Endothelial cell of umbilical vein (primary cell): ENCODE measurements around the gene CNPY3. TPM values are rescaled to one million over a fixed set of nuclear protein-coding genes. Genes with fewer than 3 reads are reported as not detected.

Source experiments
- BruUV-seq: library from RNA; stranded (reverse); fragments of 400-500 nt; replicated peaks from 2 replicates; lab custom pipeline; 2021; lab: Mats Ljungman, UMichigan
- CTCF ChIA-PET: fragments of 300-600, 350-600 bp; sonication (Branson Sonifier 250); formaldehyde crosslinking; loops from one replicate; lab custom pipeline; 2021; ENCODE audit warnings: antibody characterized with exemption, inconsistent platforms; lab: Charles Lee
- POLR2A ChIA-PET: fragments of 300-600, 350-600 bp; sonication (Branson Sonifier 250); formaldehyde crosslinking; loops from one replicate; lab custom pipeline; 2021; ENCODE audit warnings: antibody characterized with exemption, inconsistent platforms; lab: Charles Lee
- DNase-seq: peaks from one replicate; pipeline ENCODE4 v3.0.0-alpha.2; 2011; ENCODE audit warnings: low read depth, low spot score
- FAIRE-seq: peaks from 2 replicates; lab custom pipeline; 2011; peaks lifted over from hg19 to GRCh38; lab: Jason Lieb, UNC
- H2AFZ ChIP-seq: 2 replicates; pipeline ENCODE4 v1.6.0; 2012; ENCODE audit warnings: low read depth, low read length, control low read depth, inconsistent platforms
- H3K27ac ChIP-seq: 2 replicates; pipeline ENCODE4 v1.5.1; 2011; ENCODE audit warnings: low read depth, mild to moderate bottlenecking, control low read depth, low read length, moderate library complexity; ENCODE audit not compliant: insufficient read depth
- H3K27me3 ChIP-seq, 2 experiments: 2 replicates each; pipeline versions ENCODE4 v1.6.0 to v1.6.1; 2011; ENCODE audit warnings: low read length in 2 of 2, mixed read lengths in 1 of 2; ENCODE audit not compliant: control insufficient read depth in 2 of 2, insufficient read depth in 2 of 2
- H3K36me3 ChIP-seq, 2 experiments: 2 replicates in 1 of 2; 3 replicates in 1 of 2; pipeline ENCODE4 v1.5.1; 2011; ENCODE audit warnings: low read length in 2 of 2, mild to moderate bottlenecking in 1 of 2, moderate library complexity in 1 of 2; ENCODE audit not compliant: control insufficient read depth in 2 of 2, insufficient read depth in 2 of 2; ENCODE audit errors: extremely low read depth in 1 of 2
- H3K4me1 ChIP-seq: 3 replicates; pipeline ENCODE4 v1.5.1; 2011; ENCODE audit warnings: mild to moderate bottlenecking, low read length; ENCODE audit not compliant: control insufficient read depth, insufficient read depth; ENCODE audit errors: extremely low read depth
- H3K4me2 ChIP-seq: 2 replicates; pipeline ENCODE4 v1.6.1; 2011; ENCODE audit warnings: low read length, control low read depth, mixed read lengths; ENCODE audit not compliant: insufficient read depth
- H3K4me3 ChIP-seq, 3 experiments: fragments of 200-600 bp in 1 of 3; sonication (generic), shearing (Covaris generic) in 1 of 3; replicated peaks in 1 of 3; 2 replicates each; pipeline ENCODE4 v1.5.1; 2011 to 2016; ENCODE audit warnings: control low read depth in 3 of 3, low read length in 3 of 3, mild to moderate bottlenecking in 2 of 3, inconsistent platforms in 1 of 3, low read depth in 1 of 3, moderate library complexity in 1 of 3; ENCODE audit not compliant: insufficient read depth in 1 of 3
- H3K79me2 ChIP-seq: 2 replicates; pipeline ENCODE4 v1.6.0; 2012; ENCODE audit warnings: low read length, inconsistent platforms; ENCODE audit not compliant: control insufficient read depth, insufficient read depth
- H3K9ac ChIP-seq: replicated peaks from 2 replicates; pipeline ENCODE3; 2011; ENCODE audit warnings: low read length, control low read depth; ENCODE audit not compliant: insufficient read depth; ENCODE audit errors: extremely low read depth
- H3K9me1 ChIP-seq: replicated peaks from 3 replicates; pipeline ENCODE4 v1.6.0; 2011; ENCODE audit warnings: mild to moderate bottlenecking, low read length; ENCODE audit not compliant: control insufficient read depth, insufficient read depth; ENCODE audit errors: extremely low read depth
- H3K9me3 ChIP-seq: replicated peaks from 2 replicates; pipeline ENCODE4 v1.5.1; 2012; ENCODE audit warnings: low read length, inconsistent platforms; ENCODE audit not compliant: control insufficient read depth, insufficient read depth
- H4K20me1 ChIP-seq: replicated peaks from 2 replicates; pipeline ENCODE3; 2011; ENCODE audit warnings: mild to moderate bottlenecking, low read length; ENCODE audit not compliant: control insufficient read depth, insufficient read depth; ENCODE audit errors: extremely low read depth
- CTCF ChIP-seq, 2 donors: IDR thresholded peaks; 1 replicate in 1 of 2; 2 replicates in 1 of 2; pipeline ENCODE4 v1.5.1; 2011; ENCODE audit warnings: low read length in 2 of 2, mild to moderate bottlenecking in 2 of 2, moderate library complexity in 2 of 2, control low read depth in 1 of 2, inconsistent platforms in 1 of 2, low read depth in 1 of 2; ENCODE audit not compliant: insufficient read depth in 1 of 2; ENCODE audit errors: extremely low read depth in 1 of 2
- EZH2 ChIP-seq: IDR thresholded peaks from 2 replicates; pipeline ENCODE4 v1.6.1; 2012; ENCODE audit warnings: borderline replicate concordance, low read depth, mild to moderate bottlenecking, moderate library complexity, low read length, inconsistent platforms; ENCODE audit not compliant: severe bottlenecking
- FOS ChIP-seq: IDR thresholded peaks from 2 replicates; pipeline ENCODE4 v1.6.1; 2011; ENCODE audit warnings: mild to moderate bottlenecking, low read length, moderate library complexity, borderline replicate concordance; ENCODE audit not compliant: insufficient read depth
- GATA2 ChIP-seq: IDR thresholded peaks from 2 replicates; pipeline ENCODE4 v1.7.0; 2011; ENCODE audit warnings: low read depth, mild to moderate bottlenecking, moderate library complexity, mixed read lengths, low read length; ENCODE audit not compliant: insufficient read length, insufficient read depth
- JUN ChIP-seq: IDR thresholded peaks from 2 replicates; pipeline ENCODE4 v1.6.1; 2011; ENCODE audit warnings: borderline replicate concordance, low read depth; ENCODE audit not compliant: insufficient read length, insufficient read depth
- MAX ChIP-seq: IDR thresholded peaks from 2 replicates; pipeline ENCODE4 v1.6.1; 2011; ENCODE audit not compliant: insufficient read depth, insufficient read length
- MYC ChIP-seq: IDR thresholded peaks from one replicate; pipeline ENCODE4 v1.6.1; 2011; ENCODE audit warnings: mild to moderate bottlenecking, low read depth, low read length
- POLR2A ChIP-seq: IDR thresholded peaks from 2 replicates; pipeline ENCODE4 v1.6.1; 2012; ENCODE audit warnings: low read depth, mild to moderate bottlenecking, control low read depth, low read length
- POLR2AphosphoS5 ChIP-seq: IDR thresholded peaks from 2 replicates; pipeline ENCODE4 v1.6.1; 2012; ENCODE audit warnings: low read depth, mild to moderate bottlenecking, control low read depth, low read length, moderate library complexity; ENCODE audit not compliant: insufficient read depth
- dilution Hi-C: fragments of 300-500 bp; cut with MboI; formaldehyde crosslinking; loops from one replicate; pipeline ENCODE4 v1.15.0; 2019; ENCODE audit warnings: low sequenced_read_pairs; ENCODE audit not compliant: extremely low pct_ligation_motif_present
- intact Hi-C: fragments of 100-400 bp; cut with micrococcal nuclease; formaldehyde crosslinking; loops from one replicate; pipeline ENCODE4 v1.10.0; 2022
- polyA plus RNA-seq, 4 experiments: library from polyadenylated mRNA; depleted of rRNA in 3 of 4; stranded (reverse) in 3 of 4; unstranded in 1 of 4; fragments of >200 nt; gene quantifications; 2 replicates each; pipeline versions ENCODE4 v1.2.1 to v1.2.3, GENCODE V29; 2011 to 2012; ENCODE audit warnings: missing spikeins in 1 of 4
- total RNA-seq: library from RNA; stranded (reverse); gene quantifications from 2 replicates; pipeline ENCODE4 v1.2.3, GENCODE V29; 2021

The CNPY3 gene
- total and polyA plus RNA-seq, 2 donors (not counting 3 experiments of a cell fraction or from before 2014, with no cell fraction given): 40.8 to 53.1 TPM

GRCh38 chr6:42938987-42939809, 9.9 kb downstream of the CNPY3 start:
- Histone ChIP-seq H3K36me3 (peaks cover 5 to 38% of the 10 kb centered on the region in 2 experiments), H3K9me3 (no peaks in the 10 kb centered on the region), H2AFZ (no peak overlapping the region), H3K9ac (no peak overlapping the region), H4K20me1 (no peaks in the 10 kb centered on the region), H3K27ac (no peak overlapping the region), H3K27me3 (no peaks in the 10 kb centered on the region), H3K79me2 (peaks cover 2% of the 10 kb centered on the region), H3K4me3 (no peak overlapping the region), H3K4me1 (peaks cover 9% of the 10 kb centered on the region), H3K9me1 (no peaks in the 10 kb centered on the region), H3K4me2 (no peak overlapping the region)
- ChIA-PET CTCF (interaction anchor here (1.3 to 1.4 kb wide), 2 partner anchors 10 to 28 kb away, joined by 3 to 5 read pairs; partner anchors contain the start of gene CNPY3), POLR2A (no interaction called here)
- BruUV-seq: no TSS peak
- FAIRE-seq (no peak), DNase-seq (no peak)
- dilution Hi-C loops: no loop called here
- intact Hi-C loops: no loop called here
- TF ChIP-seq JUN: no peak
- no peak for TF ChIP-seq POLR2A
- TF ChIP-seq MAX: no peak
- no peak for TF ChIP-seq POLR2AphosphoS5
- TF ChIP-seq GATA2: no peak
- TF ChIP-seq FOS: no peak
- TF ChIP-seq EZH2: no peak
- TF ChIP-seq CTCF (IDR thresholded peaks at IDR 0.05; ENCODE audit: extremely low read depth in 1 of 2, insufficient read depth in 1 of 2, low read depth in 1 of 2, low read length in 2 of 2): no peak
- TF ChIP-seq MYC: no peak
